ENCODE results near the gene IGFBP2. TPM values are rescaled to one million over a fixed set of nuclear protein-coding genes. Genes with fewer than 3 reads are reported as not detected.

IGFBP2 gene
- polyA plus RNA-seq, 4 donors: 9.8 to 163 (median 56.4) TPM

DNA sequence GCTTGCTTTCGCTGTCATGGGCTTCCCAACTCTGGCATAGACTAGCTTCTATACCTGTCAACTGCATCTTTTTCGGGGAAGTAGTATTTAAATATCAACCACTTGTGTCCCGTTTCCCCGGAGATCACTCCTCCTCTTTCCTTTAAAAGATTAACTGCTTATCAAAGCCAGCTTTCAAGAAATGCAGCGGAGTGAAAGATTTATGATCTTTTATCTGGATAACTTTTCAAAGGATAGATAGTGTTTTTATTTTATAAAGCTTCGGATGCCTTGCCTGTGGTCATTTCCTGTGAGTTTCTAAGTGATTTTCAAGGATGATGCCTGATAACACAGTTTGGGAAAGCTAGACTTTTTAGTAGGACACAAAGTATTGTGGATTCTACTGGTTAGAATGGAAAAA lies 65.1 kb downstream of the IGFBP2 start:
- H3K36me3 ChIP-seq (ENCODE audit: control insufficient read depth in 3 of 3, insufficient read depth in 2 of 3, low read depth in 1 of 3, low read length in 3 of 3): no peaks in the 10 kb centered on the region
- FAIRE-seq (no peak), DNase-seq (no peak)
- H3K27ac ChIP-seq (ENCODE audit: low read depth in 1 of 3, low read length in 2 of 3): no peak overlapping the region
- 6 to 38% (median 21%) methylated on average over 6 of the region's 6 CpGs for WGBS, 3 donors
- peaks cover 0 to 17% (median 0%) of the 10 kb centered on the region in 3 donors for H3K4me1 ChIP-seq (ENCODE audit: control insufficient read depth in 3 of 3, insufficient read depth in 2 of 3, low read depth in 1 of 3, low read length in 2 of 3)
- no peaks in the 10 kb centered on the region for H3K9me3 ChIP-seq (ENCODE audit: control insufficient read depth in 2 of 2, insufficient read depth in 1 of 2, low read depth in 1 of 2, low read length in 1 of 2)
- no peak overlapping the region for H3K4me3 ChIP-seq (ENCODE audit: low read depth in 1 of 3, low read length in 3 of 3)
- H3K27me3 ChIP-seq (ENCODE audit: control insufficient read depth in 3 of 3, insufficient read depth in 3 of 3, low read length in 3 of 3): peaks cover 3 to 55% (median 16%) of the 10 kb centered on the region in 3 donors

DNA sequence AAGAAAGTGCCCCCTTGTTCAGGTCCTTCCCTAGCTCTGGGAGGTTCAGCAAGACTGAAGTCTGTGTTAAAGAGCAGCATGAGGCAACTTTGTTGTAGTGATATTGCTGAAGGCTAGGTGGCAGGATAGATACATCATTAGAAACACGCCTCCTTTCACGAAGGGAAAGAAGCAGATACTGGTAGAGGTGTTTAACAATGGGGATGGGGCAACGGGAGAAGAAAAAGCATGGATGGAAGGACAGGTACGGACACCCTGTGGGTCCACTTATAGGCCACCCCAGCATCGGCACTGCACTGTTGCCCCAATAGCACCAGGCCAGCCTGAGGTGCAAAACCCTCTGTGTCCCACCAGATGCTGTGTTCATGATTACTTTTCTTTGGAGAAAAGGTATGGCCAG lies 65.7 kb downstream of the IGFBP2 start:
- Histone ChIP-seq H3K4me3 (ENCODE audit: low read depth in 1 of 3, low read length in 3 of 3) (no peak overlapping the region), H3K27me3 (ENCODE audit: control insufficient read depth in 3 of 3, insufficient read depth in 3 of 3, low read length in 3 of 3) (peaks cover 3 to 51% (median 16%) of the 10 kb centered on the region in 3 donors), H3K27ac (ENCODE audit: low read depth in 1 of 3, low read length in 2 of 3) (no peak overlapping the region), H3K4me1 (ENCODE audit: control insufficient read depth in 3 of 3, insufficient read depth in 2 of 3, low read depth in 1 of 3, low read length in 2 of 3) (peaks cover 0 to 14% (median 0%) of the 10 kb centered on the region in 3 donors), H3K9me3 (ENCODE audit: control insufficient read depth in 2 of 2, insufficient read depth in 1 of 2, low read depth in 1 of 2, low read length in 1 of 2) (no peaks in the 10 kb centered on the region), H3K36me3 (ENCODE audit: control insufficient read depth in 3 of 3, insufficient read depth in 2 of 3, low read depth in 1 of 3, low read length in 3 of 3) (no peaks in the 10 kb centered on the region)
- FAIRE-seq: no peak
- WGBS, 3 donors: 12 to 19% (median 13%) methylated on average over 5 of the region's 5 CpGs
- DNase-seq: peak; percentile 26 to 65

DNA sequence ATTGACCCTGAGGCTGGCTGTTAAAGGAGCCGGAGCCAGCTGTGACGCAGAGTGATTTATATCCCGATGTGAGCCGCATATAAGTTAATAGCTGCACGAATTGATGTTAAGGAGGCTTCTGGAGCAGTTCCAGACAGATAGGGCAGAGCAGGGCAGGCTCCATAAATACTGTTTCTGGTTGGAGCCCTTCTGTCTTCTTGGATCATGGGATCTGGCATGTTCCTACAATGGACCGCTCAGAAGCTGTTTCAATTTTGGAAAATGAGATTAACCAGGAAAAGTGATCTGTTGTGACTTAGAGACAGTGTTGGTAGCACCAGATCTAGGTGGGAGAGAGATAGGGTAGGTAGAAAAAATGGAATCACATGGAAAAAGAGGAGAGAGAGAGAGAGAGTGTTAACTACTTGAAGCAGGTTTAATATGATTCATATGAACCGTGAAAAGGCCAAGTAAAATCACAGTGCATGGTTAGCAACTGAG lies 66.9 kb downstream of the IGFBP2 start:
- H3K4me3 ChIP-seq (ENCODE audit: low read depth in 1 of 3, low read length in 3 of 3): no peak overlapping the region
- WGBS, 3 donors: 29 to 44% (median 38%) methylated on average over 7 of the region's 7 CpGs
- peaks cover 3 to 39% (median 7%) of the 10 kb centered on the region in 3 donors for H3K27me3 ChIP-seq (ENCODE audit: control insufficient read depth in 3 of 3, insufficient read depth in 3 of 3, low read length in 3 of 3)
- no peaks in the 10 kb centered on the region for H3K9me3 ChIP-seq (ENCODE audit: control insufficient read depth in 2 of 2, insufficient read depth in 1 of 2, low read depth in 1 of 2, low read length in 1 of 2)
- H3K36me3 ChIP-seq (ENCODE audit: control insufficient read depth in 3 of 3, insufficient read depth in 2 of 3, low read depth in 1 of 3, low read length in 3 of 3): no peaks in the 10 kb centered on the region
- DNase-seq (no peak), FAIRE-seq (no peak)
- no peak overlapping the region for H3K27ac ChIP-seq (ENCODE audit: low read depth in 1 of 3, low read length in 2 of 3)
- peaks cover 0 to 9% (median 0%) of the 10 kb centered on the region in 3 donors for H3K4me1 ChIP-seq (ENCODE audit: control insufficient read depth in 3 of 3, insufficient read depth in 2 of 3, low read depth in 1 of 3, low read length in 2 of 3)

DNA sequence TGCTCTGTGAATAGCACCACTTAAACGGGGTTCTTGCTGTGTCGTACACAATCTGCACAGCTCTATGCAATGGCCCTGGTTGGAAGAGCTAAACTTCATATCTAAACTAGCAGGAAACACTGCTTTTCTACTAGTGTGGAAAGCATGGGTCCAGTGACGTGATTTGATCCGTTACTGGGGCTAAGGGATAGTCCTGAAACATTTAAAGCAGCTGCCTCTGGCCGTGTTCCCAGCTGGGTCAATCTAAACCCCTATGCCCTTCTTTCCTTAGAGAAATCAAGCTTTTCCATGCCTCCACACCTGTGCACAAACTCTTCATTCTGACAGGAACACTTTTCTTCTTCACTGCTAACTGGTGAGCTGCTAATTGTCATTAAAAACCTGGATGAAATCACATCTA lies 67.6 kb downstream of the IGFBP2 start:
- no peak overlapping the region for H3K27ac ChIP-seq (ENCODE audit: low read depth in 1 of 3, low read length in 2 of 3)
- H3K9me3 ChIP-seq (ENCODE audit: control insufficient read depth in 2 of 2, insufficient read depth in 1 of 2, low read depth in 1 of 2, low read length in 1 of 2): no peaks in the 10 kb centered on the region
- DNase-seq (no peak), FAIRE-seq (no peak)
- WGBS, 3 donors: 31 to 55% (median 43%) methylated on average over 5 of the region's 5 CpGs
- H3K36me3 ChIP-seq (ENCODE audit: control insufficient read depth in 3 of 3, insufficient read depth in 2 of 3, low read depth in 1 of 3, low read length in 3 of 3): no peaks in the 10 kb centered on the region
- no peak overlapping the region for H3K4me3 ChIP-seq (ENCODE audit: low read depth in 1 of 3, low read length in 3 of 3)
- H3K4me1 ChIP-seq (ENCODE audit: control insufficient read depth in 3 of 3, insufficient read depth in 2 of 3, low read depth in 1 of 3, low read length in 2 of 3): peaks cover 0 to 3% (median 0%) of the 10 kb centered on the region in 3 donors
- peaks cover 0 to 33% (median 5%) of the 10 kb centered on the region in 3 donors for H3K27me3 ChIP-seq (ENCODE audit: control insufficient read depth in 3 of 3, insufficient read depth in 3 of 3, low read length in 3 of 3)

DNA sequence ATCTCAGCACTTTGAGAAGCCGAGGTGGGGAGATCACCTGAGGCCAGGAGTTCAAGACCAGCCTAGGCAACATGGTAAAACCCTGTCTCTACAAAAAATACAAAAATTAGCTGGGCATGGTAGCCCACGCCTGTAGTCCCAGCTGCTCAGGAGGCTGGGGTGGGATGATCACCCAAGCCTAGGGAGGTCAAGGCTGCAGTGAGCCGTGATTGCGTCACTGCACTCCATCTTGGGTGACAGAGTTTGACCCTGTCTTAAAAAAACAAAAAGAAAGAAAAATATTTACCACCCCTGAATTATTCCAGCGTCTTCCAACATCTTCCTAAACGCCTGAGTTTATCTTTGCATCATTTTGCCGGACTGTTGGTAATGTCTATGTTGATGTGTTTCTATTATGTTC lies 68.3 kb downstream of the IGFBP2 start:
- Histone ChIP-seq H3K27me3 (ENCODE audit: control insufficient read depth in 3 of 3, insufficient read depth in 3 of 3, low read length in 3 of 3) (peaks cover 0 to 25% (median 5%) of the 10 kb centered on the region in 3 donors), H3K4me3 (ENCODE audit: low read depth in 1 of 3, low read length in 3 of 3) (no peak overlapping the region), H3K9me3 (ENCODE audit: control insufficient read depth in 2 of 2, insufficient read depth in 1 of 2, low read depth in 1 of 2, low read length in 1 of 2) (no peaks in the 10 kb centered on the region), H3K27ac (ENCODE audit: low read depth in 1 of 3, low read length in 2 of 3) (no peak overlapping the region), H3K36me3 (ENCODE audit: control insufficient read depth in 3 of 3, insufficient read depth in 2 of 3, low read depth in 1 of 3, low read length in 3 of 3) (no peaks in the 10 kb centered on the region), H3K4me1 (ENCODE audit: control insufficient read depth in 3 of 3, insufficient read depth in 2 of 3, low read depth in 1 of 3, low read length in 2 of 3) (peaks cover 0 to 3% (median 0%) of the 10 kb centered on the region in 3 donors)
- WGBS, 3 donors: 81 to 84% (median 83%) methylated on average over 7 of the region's 7 CpGs
- DNase-seq (no peak), FAIRE-seq (no peak)

DNA sequence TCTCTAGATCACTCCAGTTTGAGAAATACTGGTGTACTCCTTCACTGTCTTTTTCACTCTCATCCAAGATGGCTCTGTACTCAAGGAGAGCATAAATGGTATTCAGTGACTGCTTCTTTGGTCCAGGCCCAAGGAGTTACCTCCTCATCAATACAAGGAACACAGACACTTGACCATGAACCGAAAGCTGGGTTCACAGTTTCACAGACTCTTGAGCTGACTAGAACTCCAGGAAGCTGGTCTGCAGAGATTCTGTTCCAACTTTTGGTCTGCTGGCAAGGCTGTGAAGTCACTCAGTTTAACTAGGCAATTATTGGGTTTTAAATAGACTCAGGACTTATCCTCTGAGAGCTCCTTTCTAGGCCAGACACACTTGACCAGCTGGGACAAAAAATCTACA lies 69.5 kb downstream of the IGFBP2 start:
- no peaks in the 10 kb centered on the region for H3K4me1 ChIP-seq (ENCODE audit: control insufficient read depth in 3 of 3, insufficient read depth in 2 of 3, low read depth in 1 of 3, low read length in 2 of 3)
- DNase-seq (no peak), FAIRE-seq (no peak)
- no peak overlapping the region for H3K4me3 ChIP-seq (ENCODE audit: low read depth in 1 of 3, low read length in 3 of 3)
- no peaks in the 10 kb centered on the region for H3K36me3 ChIP-seq (ENCODE audit: control insufficient read depth in 3 of 3, insufficient read depth in 2 of 3, low read depth in 1 of 3, low read length in 3 of 3)
- H3K27me3 ChIP-seq (ENCODE audit: control insufficient read depth in 3 of 3, insufficient read depth in 3 of 3, low read length in 3 of 3): peaks cover 0 to 14% (median 2%) of the 10 kb centered on the region in 3 donors
- 66 to 96% (median 95%) methylated on average over 1 of the region's 1 CpG for whole genome bisulfite sequencing, 3 donors
- H3K9me3 ChIP-seq (ENCODE audit: control insufficient read depth in 2 of 2, insufficient read depth in 1 of 2, low read depth in 1 of 2, low read length in 1 of 2): peaks cover 0 to 3% of the 10 kb centered on the region in 2 donors
- no peak overlapping the region for H3K27ac ChIP-seq (ENCODE audit: low read depth in 1 of 3, low read length in 2 of 3)

DNA sequence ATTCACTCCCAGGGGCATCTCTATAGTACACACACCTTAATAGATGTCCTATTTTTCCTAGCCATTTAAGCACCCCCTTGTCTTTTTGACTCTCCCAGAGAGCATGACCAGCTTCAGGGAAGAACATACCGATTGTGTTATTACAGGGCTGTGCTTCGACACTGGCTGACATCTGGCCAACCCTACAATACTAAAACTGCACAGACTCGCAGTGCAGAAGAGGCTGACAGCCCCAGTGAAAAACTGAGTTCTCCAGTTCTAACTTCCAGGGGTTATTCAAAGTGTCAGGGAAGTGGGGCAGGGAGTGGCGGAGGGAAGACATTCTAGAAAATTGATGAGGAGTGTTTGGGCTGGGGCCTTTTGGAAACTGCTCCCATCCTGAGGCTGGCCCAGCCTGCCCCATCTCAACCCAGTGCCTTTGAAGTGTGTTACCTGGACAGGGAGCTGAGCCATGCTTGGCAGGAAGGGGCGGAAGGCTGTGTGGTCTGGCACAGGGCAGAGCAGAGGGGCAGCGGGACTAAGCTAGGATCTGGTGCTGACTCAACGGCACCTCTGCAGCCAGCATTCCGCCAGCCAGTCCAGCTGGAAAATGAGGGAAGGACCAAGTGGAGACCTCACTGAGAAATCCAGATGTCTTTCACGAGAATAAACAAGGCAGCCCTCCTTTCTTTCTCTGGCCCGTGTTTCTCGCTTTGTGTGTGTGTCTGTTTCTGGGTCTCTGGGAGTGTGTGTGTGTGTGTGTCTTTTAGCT lies 77.5 kb downstream of the IGFBP2 start:
- FAIRE-seq (no peak), DNase-seq (no peak)
- Histone ChIP-seq H3K27me3 (ENCODE audit: control insufficient read depth in 3 of 3, insufficient read depth in 3 of 3, low read length in 3 of 3) (no peaks in the 10 kb centered on the region), H3K36me3 (ENCODE audit: control insufficient read depth in 3 of 3, insufficient read depth in 2 of 3, low read depth in 1 of 3, low read length in 3 of 3) (no peaks in the 10 kb centered on the region), H3K4me3 (ENCODE audit: low read depth in 1 of 3, low read length in 3 of 3) (no peak overlapping the region), H3K9me3 (ENCODE audit: control insufficient read depth in 2 of 2, insufficient read depth in 1 of 2, low read depth in 1 of 2, low read length in 1 of 2) (peaks cover 0 to 3% of the 10 kb centered on the region in 2 donors), H3K27ac (ENCODE audit: low read depth in 1 of 3, low read length in 2 of 3) (peak overlapping the region in 2 of 3 donors; percentile 49 to 66), H3K4me1 (ENCODE audit: control insufficient read depth in 3 of 3, insufficient read depth in 2 of 3, low read depth in 1 of 3, low read length in 2 of 3) (peaks cover 0 to 2% (median 0%) of the 10 kb centered on the region in 3 donors)
- 64 to 82% (median 74%) methylated on average over 11 of the region's 11 CpGs for WGBS, 3 donors

DNA sequence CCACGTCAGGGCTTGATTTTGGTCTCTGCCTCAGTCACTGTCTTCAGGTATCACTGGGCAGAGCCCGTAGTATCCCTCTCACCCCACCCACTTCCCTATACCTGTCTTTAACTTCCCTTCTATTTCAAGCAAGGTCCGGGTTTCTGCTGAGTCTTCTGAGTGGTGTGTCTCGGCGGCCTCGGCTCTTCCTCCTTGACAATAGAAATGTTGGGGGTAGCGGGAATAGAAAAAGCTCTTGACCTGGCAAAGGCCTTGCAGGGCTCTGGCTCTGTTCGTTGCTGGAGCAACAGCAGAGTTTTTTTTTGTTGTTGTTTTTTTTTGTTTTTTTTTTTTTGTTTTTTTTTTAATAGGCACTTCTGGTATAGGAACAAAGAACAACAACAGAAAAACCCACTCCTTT lies 78.1 kb downstream of the IGFBP2 start:
- Histone ChIP-seq H3K36me3 (ENCODE audit: control insufficient read depth in 3 of 3, insufficient read depth in 2 of 3, low read depth in 1 of 3, low read length in 3 of 3) (no peaks in the 10 kb centered on the region), H3K9me3 (ENCODE audit: control insufficient read depth in 2 of 2, insufficient read depth in 1 of 2, low read depth in 1 of 2, low read length in 1 of 2) (peaks cover 0 to 3% of the 10 kb centered on the region in 2 donors), H3K27ac (ENCODE audit: low read depth in 1 of 3, low read length in 2 of 3) (peak overlapping the region in 2 of 3 donors; percentile 49 to 66), H3K27me3 (ENCODE audit: control insufficient read depth in 3 of 3, insufficient read depth in 3 of 3, low read length in 3 of 3) (no peaks in the 10 kb centered on the region), H3K4me3 (ENCODE audit: low read depth in 1 of 3, low read length in 3 of 3) (no peak overlapping the region), H3K4me1 (ENCODE audit: control insufficient read depth in 3 of 3, insufficient read depth in 2 of 3, low read depth in 1 of 3, low read length in 2 of 3) (peaks cover 0 to 2% (median 0%) of the 10 kb centered on the region in 3 donors)
- 59 to 72% (median 64%) methylated on average over 8 of the region's 8 CpGs for WGBS, 3 donors
- no peak for DNase-seq
- no peak for FAIRE-seq
